ENCODE results near the gene BDKRB1. TPM values are rescaled to one million over a fixed set of nuclear protein-coding genes. Genes with fewer than 3 reads are reported as not detected.

Gene BDKRB1
- total RNA-seq, 2 experiments from 2014 or later = not detected

GRCh38 chr14:96221841-96222240 is 34.2 kb upstream of the BDKRB1 start:
- H3K27me3 Mint-ChIP-seq = peaks cover 2% of the 10 kb centered on the region
- H3K4me1 Mint-ChIP-seq (ENCODE audit: low read depth) = no peaks in the 10 kb centered on the region
- H3K4me3 Mint-ChIP-seq = no peak overlapping the region
- ChIA-PET POLR2A (no interaction called here), CTCF (no interaction called here)
- H3K27ac Mint-ChIP-seq = no peak overlapping the region
- H3K9me3 Mint-ChIP-seq = no peaks in the 10 kb centered on the region
- no peaks in the 10 kb centered on the region for H3K36me3 Mint-ChIP-seq
- intact Hi-C loops (cut with micrococcal nuclease) = no loop called here
- no peak for DNase-seq

- no peak for DNase-seq
- Mint-ChIP-seq H3K36me3 (peaks cover 1% of the 10 kb centered on the region), H3K27me3 (peaks cover 4% of the 10 kb centered on the region), H3K4me1 (ENCODE audit: low read depth) (no peaks in the 10 kb centered on the region), H3K27ac (no peak overlapping the region), H3K4me3 (no peak overlapping the region), H3K9me3 (peaks cover 2% of the 10 kb centered on the region)
- CTCF ChIA-PET = no interaction called here
- intact Hi-C loops (cut with micrococcal nuclease) = no loop called here
- POLR2A ChIA-PET = no interaction called here
Measured at GRCh38 chr14:96224480-96225096, 31.4 kb upstream of the BDKRB1 start.

- Mint-ChIP-seq H3K4me1 (ENCODE audit: low read depth) (no peaks in the 10 kb centered on the region), H3K9me3 (peaks cover 2% of the 10 kb centered on the region), H3K36me3 (peaks cover 1% of the 10 kb centered on the region), H3K27ac (no peak overlapping the region), H3K27me3 (peaks cover 3% of the 10 kb centered on the region), H3K4me3 (no peak overlapping the region)
- CTCF ChIA-PET = no interaction called here
- POLR2A ChIA-PET = no interaction called here
- intact Hi-C loops (cut with micrococcal nuclease) = no loop called here
- no peak for DNase-seq
Measured at GRCh38 chr14:96225213-96225612, 30.8 kb upstream of the BDKRB1 start.

GRCh38 chr14:96225745-96226151 is 30.3 kb upstream of the BDKRB1 start:
- POLR2A ChIA-PET = no interaction called here
- no peak for DNase-seq
- Mint-ChIP-seq H3K27me3 (peaks cover 3% of the 10 kb centered on the region), H3K4me1 (ENCODE audit: low read depth) (no peaks in the 10 kb centered on the region), H3K27ac (no peak overlapping the region), H3K36me3 (peaks cover 1% of the 10 kb centered on the region), H3K4me3 (no peak overlapping the region), H3K9me3 (peaks cover 2% of the 10 kb centered on the region)
- CTCF ChIA-PET = no interaction called here
- intact Hi-C loops (cut with micrococcal nuclease) = no loop called here

- peaks cover 1% of the 10 kb centered on the region for H3K36me3 Mint-ChIP-seq
- DNase-seq = no peak
- H3K27me3 Mint-ChIP-seq = peaks cover 3% of the 10 kb centered on the region
- POLR2A ChIA-PET = no interaction called here
- no peak overlapping the region for H3K27ac Mint-ChIP-seq
- peaks cover 2% of the 10 kb centered on the region for H3K9me3 Mint-ChIP-seq
- CTCF ChIA-PET = no interaction called here
- H3K4me3 Mint-ChIP-seq = no peak overlapping the region
- intact Hi-C loops (cut with micrococcal nuclease) = no loop called here
- H3K4me1 Mint-ChIP-seq (ENCODE audit: low read depth) = no peaks in the 10 kb centered on the region
Measured at GRCh38 chr14:96227428-96227827, 28.6 kb upstream of the BDKRB1 start.

GRCh38 chr14:96229315-96229714 is 26.7 kb upstream of the BDKRB1 start:
- CTCF ChIA-PET = no interaction called here

GRCh38 chr14:96231056-96231455 is 25.0 kb upstream of the BDKRB1 start:
- DNase-seq = no peak
- Mint-ChIP-seq H3K36me3 (peaks cover 1% of the 10 kb centered on the region), H3K27ac (no peak overlapping the region), H3K9me3 (peaks cover 2% of the 10 kb centered on the region), H3K4me3 (no peak overlapping the region), H3K4me1 (ENCODE audit: low read depth) (no peaks in the 10 kb centered on the region), H3K27me3 (peaks cover 3% of the 10 kb centered on the region)
- ChIA-PET CTCF (interaction anchor here (0.8 to 0.9 kb wide), 2 partner anchors 114 to 130 kb away, joined by 3 read pairs; no protein-coding TSS in a partner anchor), POLR2A (no interaction called here)
- intact Hi-C loops (cut with micrococcal nuclease) = no loop called here

More at GRCh38 chr14:96229315-96229714, 26.7 kb upstream of the BDKRB1 start:
- peaks cover 3% of the 10 kb centered on the region for H3K27me3 Mint-ChIP-seq
- no peak overlapping the region for H3K4me3 Mint-ChIP-seq
- DNase-seq = no peak
- H3K27ac Mint-ChIP-seq = no peak overlapping the region
- no peaks in the 10 kb centered on the region for H3K4me1 Mint-ChIP-seq (ENCODE audit: low read depth)
- POLR2A ChIA-PET = no interaction called here
- intact Hi-C loops (cut with micrococcal nuclease) = no loop called here
- H3K36me3 Mint-ChIP-seq = peaks cover 1% of the 10 kb centered on the region
- H3K9me3 Mint-ChIP-seq = peaks cover 2% of the 10 kb centered on the region

GRCh38 chr14:96231526-96232130 is 24.4 kb upstream of the BDKRB1 start:
- ChIA-PET POLR2A (no interaction called here), CTCF (interaction anchor here (0.8 to 0.9 kb wide), 2 partner anchors 115 to 131 kb away, joined by 3 read pairs; no protein-coding TSS in a partner anchor)
- Mint-ChIP-seq H3K27me3 (peaks cover 6% of the 10 kb centered on the region), H3K36me3 (peaks cover 1% of the 10 kb centered on the region), H3K4me1 (ENCODE audit: low read depth) (no peaks in the 10 kb centered on the region), H3K9me3 (peaks cover 2% of the 10 kb centered on the region), H3K4me3 (no peak overlapping the region), H3K27ac (no peak overlapping the region)
- intact Hi-C loops (cut with micrococcal nuclease) = no loop called here
- DNase-seq = no peak

GRCh38 chr14:96232506-96232905 is 23.5 kb upstream of the BDKRB1 start:
- DNase-seq = no peak
- intact Hi-C loops (cut with micrococcal nuclease) = no loop called here
- H3K9me3 Mint-ChIP-seq = peaks cover 1% of the 10 kb centered on the region
- H3K27me3 Mint-ChIP-seq = peaks cover 4% of the 10 kb centered on the region
- no peaks in the 10 kb centered on the region for H3K4me1 Mint-ChIP-seq (ENCODE audit: low read depth)
- H3K36me3 Mint-ChIP-seq = peaks cover 1% of the 10 kb centered on the region
- no peak overlapping the region for H3K27ac Mint-ChIP-seq
- CTCF ChIA-PET = no interaction called here
- POLR2A ChIA-PET = no interaction called here
- no peak overlapping the region for H3K4me3 Mint-ChIP-seq

- POLR2A ChIA-PET = no interaction called here
- Mint-ChIP-seq H3K9me3 (no peaks in the 10 kb centered on the region), H3K36me3 (no peaks in the 10 kb centered on the region), H3K27ac (no peak overlapping the region), H3K27me3 (peaks cover 3% of the 10 kb centered on the region), H3K4me3 (no peak overlapping the region), H3K4me1 (ENCODE audit: low read depth) (no peaks in the 10 kb centered on the region)
- intact Hi-C loops (cut with micrococcal nuclease) = no loop called here
- CTCF ChIA-PET = no interaction called here
- no peak for DNase-seq
Measured at GRCh38 chr14:96233661-96234060, 22.3 kb upstream of the BDKRB1 start.

- intact Hi-C loops (cut with micrococcal nuclease) = no loop called here
- Mint-ChIP-seq H3K36me3 (no peaks in the 10 kb centered on the region), H3K9me3 (no peaks in the 10 kb centered on the region), H3K4me3 (no peak overlapping the region), H3K27ac (no peak overlapping the region), H3K4me1 (ENCODE audit: low read depth) (no peaks in the 10 kb centered on the region), H3K27me3 (peaks cover 6% of the 10 kb centered on the region)
- DNase-seq = no peak
- ChIA-PET POLR2A (no interaction called here), CTCF (no interaction called here)
Measured at GRCh38 chr14:96235426-96235825, 20.6 kb upstream of the BDKRB1 start.

- no peaks in the 10 kb centered on the region for H3K4me1 Mint-ChIP-seq (ENCODE audit: low read depth)
- POLR2A ChIA-PET = no interaction called here
- no peak overlapping the region for H3K4me3 Mint-ChIP-seq
- H3K27me3 Mint-ChIP-seq = peaks cover 6% of the 10 kb centered on the region
- no peaks in the 10 kb centered on the region for H3K9me3 Mint-ChIP-seq
- H3K27ac Mint-ChIP-seq = no peak overlapping the region
- H3K36me3 Mint-ChIP-seq = no peaks in the 10 kb centered on the region
- intact Hi-C loops (cut with micrococcal nuclease) = no loop called here
- DNase-seq = no peak
- CTCF ChIA-PET = no interaction called here
Measured at GRCh38 chr14:96237641-96238040, 18.4 kb upstream of the BDKRB1 start.

- CTCF ChIA-PET = no interaction called here
Measured at GRCh38 chr14:96238676-96239265, 17.2 kb upstream of the BDKRB1 start.

More at GRCh38 chr14:96238676-96239265, 17.2 kb upstream of the BDKRB1 start:
- Mint-ChIP-seq H3K9me3 (no peaks in the 10 kb centered on the region), H3K4me1 (ENCODE audit: low read depth) (no peaks in the 10 kb centered on the region), H3K27me3 (peaks cover 6% of the 10 kb centered on the region), H3K36me3 (no peaks in the 10 kb centered on the region), H3K27ac (no peak overlapping the region), H3K4me3 (no peak overlapping the region)
- POLR2A ChIA-PET = no interaction called here
- no peak for DNase-seq
- intact Hi-C loops (cut with micrococcal nuclease) = no loop called here
